Vagina (tissue), 2 donors: ENCODE measurements around the gene CSTA.

ENCODE experiments used
- CTCF ChIP-seq, 3 experiments: fragments of 450-650 bp in 2 of 3; fragments of 200-600 bp in 1 of 3; sonication (generic) in 1 of 3; IDR thresholded peaks; one replicate each; pipeline ENCODE4 v1.5.1; 2017 to 2019; ENCODE audit warnings: antibody characterized with exemption in 3 of 3, mild to moderate bottlenecking in 2 of 3, moderate library complexity in 2 of 3
- POLR2AphosphoS5 ChIP-seq, 2 donors: sonication (generic); formaldehyde crosslinking; IDR thresholded peaks; one replicate each; pipeline ENCODE4 v1.9.0; 2017; ENCODE audit warnings: antibody characterized with exemption in 2 of 2, mild to moderate bottlenecking in 2 of 2, low read depth in 1 of 2; ENCODE audit not compliant: insufficient read depth in 1 of 2

DNA sequence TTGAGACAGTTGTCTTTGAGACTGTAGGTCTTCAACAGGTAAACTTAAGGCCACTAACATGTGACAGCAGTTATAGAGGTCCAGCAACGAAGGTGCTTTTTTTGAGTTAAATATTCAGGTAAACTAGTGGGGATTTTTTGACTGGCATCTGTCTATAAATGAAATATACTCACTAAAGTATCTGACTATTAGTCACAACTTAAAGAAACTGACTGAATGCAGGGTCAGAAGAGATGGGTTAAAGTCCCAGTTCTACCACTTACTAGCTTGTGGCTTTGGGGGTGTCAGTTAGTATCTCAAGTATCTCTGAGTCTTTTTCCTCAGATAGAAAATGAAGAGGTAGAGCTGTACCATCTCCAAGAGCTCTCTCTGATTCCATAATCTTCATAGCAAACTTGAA, 40.0 kb downstream of the CSTA start:
- TF ChIP-seq POLR2AphosphoS5 (IDR thresholded peaks at IDR 0.05; ENCODE audit: insufficient read depth in 1 of 2, low read depth in 1 of 2): no peak
- TF ChIP-seq CTCF (IDR thresholded peaks at IDR 0.05): no peak
